Measurements from ENCODE around the gene LHX2. TPM values are rescaled to one million over a fixed set of nuclear protein-coding genes. Genes with fewer than 3 reads are reported as not detected.

Gene LHX2
- total RNA-seq, 1 experiment from 2014 or later = not detected

DNA sequence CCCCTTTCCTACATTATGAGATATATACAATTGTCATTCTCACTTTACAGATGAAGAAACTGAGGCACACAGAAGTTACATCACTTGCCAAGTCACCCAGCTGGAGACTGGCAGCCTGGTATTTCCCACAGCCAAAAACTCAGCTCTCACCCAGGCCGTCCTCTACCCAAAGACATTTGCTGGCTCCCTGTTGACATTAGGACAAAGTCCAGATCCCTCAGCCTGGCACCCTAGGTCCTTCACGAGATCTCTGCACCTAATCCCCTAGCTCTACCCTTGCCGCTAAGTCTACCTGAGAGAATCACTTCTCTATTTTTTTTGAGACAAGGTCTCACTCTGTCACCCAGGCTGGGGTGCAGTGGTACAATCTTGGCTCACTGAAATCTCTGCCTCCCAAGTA, 26.8 kb upstream of the LHX2 start:
- Histone ChIP-seq H4K91ac (ENCODE audit: insufficient read length, low read depth, low read length) (no peak overlapping the region), H2BK120ac (ENCODE audit: low read depth, low read length, poor library complexity, severe bottlenecking) (no peak overlapping the region), H2AFZ (ENCODE audit: low read length) (no peak overlapping the region), H2BK20ac (ENCODE audit: low read depth, low read length, poor library complexity, severe bottlenecking) (no peak overlapping the region), H2BK5ac (ENCODE audit: insufficient read length, low read length) (no peak overlapping the region), H3T11ph (ENCODE audit: low read length) (no peak overlapping the region), H3K4me2 (ENCODE audit: insufficient read depth, insufficient read length, low read length) (no peak overlapping the region), H2AK5ac (ENCODE audit: insufficient read length, low read length) (no peak overlapping the region), H4K5ac (ENCODE audit: insufficient read length, low read depth, low read length) (no peak overlapping the region), H3K23ac (ENCODE audit: insufficient read length, low read depth, low read length) (no peak overlapping the region), H3K79me2 (ENCODE audit: insufficient read depth, low read length) (no peaks in the 10 kb centered on the region), H3K79me1 (ENCODE audit: insufficient read depth, low read depth, low read length, poor library complexity, severe bottlenecking) (no peaks in the 10 kb centered on the region), H3K27me3 (ENCODE audit: insufficient read depth, low read length) (peaks cover 6% of the 10 kb centered on the region), H4K8ac (replicated peaks; ENCODE audit: insufficient read length, low read depth, low read length) (no peak overlapping the region), H2BK15ac (ENCODE audit: low read depth, low read length) (no peak overlapping the region), H3K14ac (ENCODE audit: insufficient read depth, low read length) (no peak overlapping the region), H3K18ac (ENCODE audit: insufficient read length, low read depth, low read length) (no peak overlapping the region), H3K27ac (ENCODE audit: insufficient read length, low read depth, low read length) (no peak overlapping the region), H3K9ac (ENCODE audit: extremely low read depth, insufficient read length, low read length) (no peak overlapping the region), H3K56ac (ENCODE audit: insufficient read length, low read depth, low read length) (no peak overlapping the region), H3K4ac (ENCODE audit: low read depth, low read length) (no peak overlapping the region), H3K4me1 (ENCODE audit: insufficient read depth, low read length) (no peaks in the 10 kb centered on the region), H3K9me3 (ENCODE audit: control insufficient read depth, low read depth, low read length) (no peaks in the 10 kb centered on the region), H4K20me1 (ENCODE audit: control insufficient read depth, insufficient read depth, insufficient read length) (no peaks in the 10 kb centered on the region), H2BK12ac (ENCODE audit: insufficient read length, low read depth, low read length) (no peak overlapping the region), H3K23me2 (ENCODE audit: insufficient read length, low read depth, low read length, poor library complexity, severe bottlenecking) (no peaks in the 10 kb centered on the region)
- TF ChIP-seq CTCF (conservative IDR thresholded peaks at IDR 0.05) = no peak
- Mint-ChIP-seq H3K27ac (no peak overlapping the region), H3K27me3 (ENCODE audit: low read depth) (peaks cover 100% of the 10 kb centered on the region), H3K36me3 (ENCODE audit: insufficient read depth in 1 of 3, low read depth in 3 of 3) (no peaks in the 10 kb centered on the region), H3K4me1 (0 out of 4 replicates have a peak, but pooled peaks cover 0 to 4% of the 10 kb centered on the region in 2 experiments), H3K4me3 (no peak overlapping the region), H3K9me3 (no peaks in the 10 kb centered on the region; a peak in 1 of 5 replicates)
- WGBS (ENCODE audit: extremely low coverage, insufficient read length, low lambda C conversion rate) = no CpG with 5 or more reads among the region's 3 CpGs
- no peak for DNase-seq

Data from H9 (cell line).